ENCODE data around the gene FBXL15.
A peak's percentile ranks its signal among the peaks of the same experiment; 100 is the strongest.

FBXL15 gene

DNA sequence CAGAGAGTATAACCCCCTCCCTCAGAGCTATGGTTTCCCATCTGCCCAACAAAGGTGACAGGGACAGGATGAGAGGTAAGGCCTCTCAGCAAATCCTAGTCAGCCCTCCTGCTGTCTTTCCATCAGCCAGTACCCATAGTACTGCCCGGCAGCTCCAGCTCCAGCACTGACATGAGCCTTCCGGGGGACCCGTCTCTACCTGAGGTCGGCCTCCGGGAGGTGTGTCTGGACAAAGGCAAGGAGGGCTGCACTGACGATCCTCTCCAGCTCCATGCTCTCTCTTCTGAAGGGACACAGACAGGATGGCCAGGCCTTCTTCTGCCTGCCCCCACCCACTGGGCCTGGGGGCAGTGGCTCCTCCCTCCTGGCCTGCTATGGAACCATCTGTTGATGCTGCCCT lies 4.3 kb downstream of the FBXL15 start:
- H3K27ac Mint-ChIP-seq, result no peak overlapping the region
- H3K4me3 Mint-ChIP-seq, result no peak overlapping the region
- peaks cover 51% of the 10 kb centered on the region for H3K36me3 Mint-ChIP-seq (ENCODE audit: low read depth)
- peaks cover 47% of the 10 kb centered on the region for H3K4me1 Mint-ChIP-seq (ENCODE audit: low read depth)
- DNase-seq, result no peak
- H3K9me3 Mint-ChIP-seq, result no peaks in the 10 kb centered on the region
- no peaks in the 10 kb centered on the region for H3K27me3 Mint-ChIP-seq

DNA sequence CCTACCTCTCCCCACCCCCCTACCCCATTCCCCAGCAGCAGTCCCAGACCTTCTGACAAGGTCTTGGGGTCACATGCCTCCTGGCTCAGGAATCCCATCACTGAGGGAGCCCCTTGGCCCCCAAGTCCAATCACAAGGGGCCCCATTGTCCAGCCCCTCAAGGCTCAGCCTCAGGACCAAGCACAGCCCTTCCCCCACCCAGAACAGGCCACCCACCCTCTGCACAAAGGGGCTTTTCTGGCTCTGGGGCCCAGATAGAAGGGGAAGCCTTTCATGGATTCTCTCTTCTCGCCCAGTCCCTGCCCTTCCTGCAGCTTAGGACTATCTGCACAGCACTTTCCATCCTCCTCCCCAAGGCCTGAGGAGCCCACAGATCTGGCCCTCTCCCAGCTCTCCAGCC lies 4.8 kb downstream of the FBXL15 start:
- no peak overlapping the region for H3K4me3 Mint-ChIP-seq
- H3K9me3 Mint-ChIP-seq, result no peaks in the 10 kb centered on the region
- H3K4me1 Mint-ChIP-seq (ENCODE audit: low read depth), result peaks cover 42% of the 10 kb centered on the region
- no peaks in the 10 kb centered on the region for H3K27me3 Mint-ChIP-seq
- H3K36me3 Mint-ChIP-seq (ENCODE audit: low read depth), result peaks cover 52% of the 10 kb centered on the region
- no peak for DNase-seq
- H3K27ac Mint-ChIP-seq, result peak overlapping the region; percentile 38

DNA sequence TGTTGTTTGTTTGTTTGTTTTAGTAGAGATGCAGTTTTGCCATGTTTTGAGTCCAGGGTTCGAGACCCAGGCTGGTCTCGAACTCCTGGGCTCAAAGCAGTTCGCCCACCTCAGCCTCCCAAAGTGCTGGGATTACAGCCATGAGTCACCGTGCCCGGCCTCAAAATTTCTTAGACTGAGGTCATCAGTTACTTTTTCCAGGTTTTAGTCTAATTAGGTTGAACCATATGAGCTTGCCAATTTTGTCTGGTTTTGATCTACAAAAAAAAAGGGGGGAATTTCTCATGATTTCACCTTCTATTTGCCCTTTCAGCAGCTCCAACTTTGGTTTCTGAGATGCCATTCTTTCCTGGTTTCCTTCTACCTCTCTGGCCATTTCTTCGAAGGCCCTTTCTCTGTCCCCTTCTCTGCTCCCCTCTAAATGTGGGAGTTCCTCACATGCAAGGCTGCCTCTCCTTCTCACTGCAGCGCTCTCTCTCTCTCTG lies 6.2 kb downstream of the FBXL15 start:
- Mint-ChIP-seq H3K27ac (peak overlapping the region; percentile 62), H3K36me3 (ENCODE audit: low read depth) (peaks cover 54% of the 10 kb centered on the region), H3K27me3 (no peaks in the 10 kb centered on the region), H3K4me1 (ENCODE audit: low read depth) (peaks cover 43% of the 10 kb centered on the region), H3K9me3 (no peaks in the 10 kb centered on the region), H3K4me3 (no peak overlapping the region)
- no peak for DNase-seq

DNA sequence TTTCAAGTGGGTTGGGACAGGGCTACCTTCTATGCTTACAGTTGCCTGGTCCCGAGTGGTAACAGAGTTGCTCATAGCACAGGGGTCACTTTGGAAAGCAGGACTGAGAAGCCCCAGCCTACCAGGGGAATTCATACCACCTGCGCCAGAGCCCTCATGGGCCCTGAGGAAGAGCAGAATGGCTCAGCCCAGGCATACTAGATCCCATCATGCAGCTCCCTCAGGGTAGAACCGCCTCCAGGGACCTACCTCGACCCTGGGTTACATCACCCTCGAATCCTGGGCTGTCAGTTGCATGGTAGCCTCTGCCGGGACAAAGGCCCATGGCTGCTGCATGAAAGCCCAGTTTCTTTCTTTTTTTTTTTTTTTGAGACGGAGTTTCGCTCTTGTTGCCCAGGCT lies 8.8 kb downstream of the FBXL15 start:
- no peaks in the 10 kb centered on the region for H3K27me3 Mint-ChIP-seq
- no peak overlapping the region for H3K27ac Mint-ChIP-seq
- peaks cover 34% of the 10 kb centered on the region for H3K36me3 Mint-ChIP-seq (ENCODE audit: low read depth)
- no peak for DNase-seq
- peaks cover 42% of the 10 kb centered on the region for H3K4me1 Mint-ChIP-seq (ENCODE audit: low read depth)
- no peak overlapping the region for H3K4me3 Mint-ChIP-seq
- no peaks in the 10 kb centered on the region for H3K9me3 Mint-ChIP-seq

GRCh38 chr10:102431452-102432124 lies 11.0 kb downstream of the FBXL15 start:
- peak overlapping the region; percentile 94 for H3K4me3 Mint-ChIP-seq
- H3K9me3 Mint-ChIP-seq, result no peaks in the 10 kb centered on the region
- H3K27me3 Mint-ChIP-seq, result no peaks in the 10 kb centered on the region
- DNase-seq, result peak; percentile 47
- H3K4me1 Mint-ChIP-seq (ENCODE audit: low read depth), result peaks cover 52% of the 10 kb centered on the region
- H3K27ac Mint-ChIP-seq, result peak overlapping the region; percentile 97
- peaks cover 29% of the 10 kb centered on the region for H3K36me3 Mint-ChIP-seq (ENCODE audit: low read depth)

GRCh38 chr10:102432162-102432950 lies 11.7 kb downstream of the FBXL15 start, which contains the start of gene CUEDC2:
CUEDC2 (minus strand) TSS chr10:102432574; CDS start chr10:102425188, 7,386 bp downstream.
- H3K4me1 Mint-ChIP-seq (ENCODE audit: low read depth), result peaks cover 49% of the 10 kb centered on the region
- peak within 1 kb of the TSS; percentile 97 for H3K27ac Mint-ChIP-seq
- H3K4me3 Mint-ChIP-seq, result peak within 1 kb of the TSS; percentile 94
- peaks cover 29% of the 10 kb centered on the region for H3K36me3 Mint-ChIP-seq (ENCODE audit: low read depth)
- no peaks in the 10 kb centered on the region for H3K27me3 Mint-ChIP-seq
- H3K9me3 Mint-ChIP-seq, result no peaks in the 10 kb centered on the region
- DNase-seq, result peak; percentile 100

DNA sequence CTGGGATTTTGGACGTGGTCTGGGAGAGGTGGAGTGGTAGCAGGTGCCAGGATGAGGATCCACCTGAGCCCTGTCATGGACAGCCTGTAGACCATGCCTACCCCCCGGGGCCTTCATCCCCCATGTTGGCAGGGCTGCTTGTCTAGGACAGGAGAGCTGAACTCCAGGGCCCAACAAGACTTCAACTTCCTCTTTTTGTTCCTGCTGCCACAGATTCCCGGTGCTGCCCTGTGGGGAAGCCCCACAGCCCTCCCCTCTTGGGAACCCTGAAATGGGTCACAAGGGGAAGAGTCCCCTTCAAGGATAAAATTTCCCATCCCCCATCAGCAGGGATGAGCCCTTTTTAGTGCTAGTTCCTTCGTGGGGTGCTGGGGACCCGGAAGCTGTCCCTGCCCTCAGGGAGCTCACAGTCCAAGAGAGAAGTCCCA lies 13.0 kb downstream of the FBXL15 start:
- Mint-ChIP-seq H3K27ac (peak overlapping the region; percentile 97), H3K9me3 (no peaks in the 10 kb centered on the region), H3K4me1 (ENCODE audit: low read depth) (peaks cover 55% of the 10 kb centered on the region), H3K27me3 (no peaks in the 10 kb centered on the region), H3K36me3 (ENCODE audit: low read depth) (peaks cover 41% of the 10 kb centered on the region), H3K4me3 (peak overlapping the region; percentile 94)
- peak; percentile 56 for DNase-seq

DNA sequence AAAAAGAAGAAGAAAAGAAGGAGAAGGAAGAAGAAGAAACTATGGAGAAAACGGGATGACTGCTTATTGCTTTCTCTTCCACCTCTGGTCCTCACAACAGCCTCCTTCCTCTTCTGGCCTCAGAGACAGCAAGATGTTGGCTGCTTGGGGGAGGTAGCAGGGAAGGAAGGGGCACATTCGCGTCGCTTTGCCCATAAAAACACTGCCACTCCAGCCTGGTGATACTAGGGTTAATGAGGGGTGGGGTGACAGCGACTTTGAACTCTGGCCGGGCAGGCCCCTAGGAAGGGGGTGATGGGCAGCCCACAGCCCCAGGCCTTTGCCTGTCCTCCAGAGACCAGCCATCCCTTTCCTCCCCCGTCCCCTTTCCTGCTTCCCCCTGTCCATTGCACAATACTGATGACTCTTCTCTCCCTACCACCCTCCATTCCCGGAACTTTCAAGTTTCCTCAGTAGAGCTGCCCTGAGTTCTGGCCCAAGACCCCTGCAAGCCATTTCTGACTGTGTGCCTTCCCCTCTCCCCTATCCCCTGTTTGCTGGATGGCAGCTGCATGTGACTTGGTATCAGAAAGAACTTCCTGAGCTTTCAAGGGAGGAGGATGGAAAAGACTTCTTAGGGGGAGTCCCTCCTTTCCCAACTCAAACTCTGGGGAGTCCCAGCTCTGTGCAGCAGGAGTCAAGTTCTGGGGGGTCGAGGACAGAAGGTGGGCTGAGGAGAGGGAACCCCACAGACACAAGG lies 13.9 kb downstream of the FBXL15 start:
- Mint-ChIP-seq H3K36me3 (ENCODE audit: low read depth) (peaks cover 41% of the 10 kb centered on the region), H3K9me3 (no peaks in the 10 kb centered on the region), H3K4me3 (peak overlapping the region; percentile 79), H3K4me1 (ENCODE audit: low read depth) (peaks cover 55% of the 10 kb centered on the region), H3K27me3 (no peaks in the 10 kb centered on the region), H3K27ac (peak overlapping the region; percentile 93)
- no peak for DNase-seq

DNA sequence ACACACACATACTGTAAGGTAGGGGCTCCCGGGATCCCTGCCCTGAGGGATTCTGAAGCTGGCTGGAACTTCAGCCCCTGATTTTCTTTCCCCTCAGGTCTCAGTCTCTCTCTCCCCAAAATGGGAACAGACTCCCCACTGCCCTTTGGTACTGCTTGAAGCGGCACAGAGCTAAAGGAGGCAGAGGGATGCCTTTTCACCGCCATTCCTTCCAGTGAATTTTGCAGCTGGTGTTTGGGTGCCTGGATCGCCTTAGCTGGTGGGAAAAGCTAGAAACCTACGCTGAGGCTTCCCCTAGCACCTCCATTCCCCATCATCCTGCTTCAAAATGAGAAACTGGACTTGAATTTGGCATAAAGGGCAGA lies 14.5 kb downstream of the FBXL15 start:
- peaks cover 41% of the 10 kb centered on the region for H3K36me3 Mint-ChIP-seq (ENCODE audit: low read depth)
- H3K27me3 Mint-ChIP-seq, result no peaks in the 10 kb centered on the region
- peaks cover 55% of the 10 kb centered on the region for H3K4me1 Mint-ChIP-seq (ENCODE audit: low read depth)
- H3K4me3 Mint-ChIP-seq, result peak overlapping the region; percentile 79
- no peak for DNase-seq
- no peaks in the 10 kb centered on the region for H3K9me3 Mint-ChIP-seq
- H3K27ac Mint-ChIP-seq, result peak overlapping the region; percentile 93

- H3K36me3 Mint-ChIP-seq (ENCODE audit: low read depth), result peaks cover 38% of the 10 kb centered on the region
- H3K9me3 Mint-ChIP-seq, result no peaks in the 10 kb centered on the region
- H3K4me3 Mint-ChIP-seq, result peak overlapping the region; percentile 79
- no peaks in the 10 kb centered on the region for H3K27me3 Mint-ChIP-seq
- H3K27ac Mint-ChIP-seq, result peak overlapping the region; percentile 93
- peaks cover 55% of the 10 kb centered on the region for H3K4me1 Mint-ChIP-seq (ENCODE audit: low read depth)
- peak; percentile 68 for DNase-seq
These were observed 15.0 kb downstream of the FBXL15 start for GRCh38 chr10:102435529-102436233.

DNA sequence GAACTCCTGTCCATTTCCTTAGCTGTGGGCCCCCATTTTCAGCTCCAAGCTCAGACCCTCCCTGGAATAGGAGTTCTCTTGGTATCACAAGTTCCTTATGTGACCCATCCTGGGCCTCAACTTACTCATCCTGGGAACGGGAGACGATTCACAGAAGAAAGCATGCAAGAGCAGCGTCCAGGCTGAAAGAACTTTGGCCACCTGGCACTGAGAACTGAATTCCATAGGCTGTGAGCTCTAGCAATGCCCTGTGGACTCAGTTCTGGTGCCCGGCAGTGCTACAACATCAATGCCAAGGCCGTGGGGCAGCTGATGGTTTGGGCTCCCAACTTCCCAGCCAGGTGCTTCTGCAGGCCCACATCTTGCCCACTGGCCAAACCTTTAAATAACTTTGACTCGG lies 15.7 kb downstream of the FBXL15 start:
- peaks cover 36% of the 10 kb centered on the region for H3K36me3 Mint-ChIP-seq (ENCODE audit: low read depth)
- peaks cover 54% of the 10 kb centered on the region for H3K4me1 Mint-ChIP-seq (ENCODE audit: low read depth)
- no peak for DNase-seq
- H3K9me3 Mint-ChIP-seq, result no peaks in the 10 kb centered on the region
- H3K4me3 Mint-ChIP-seq, result peak overlapping the region; percentile 79
- peak overlapping the region; percentile 93 for H3K27ac Mint-ChIP-seq
- H3K27me3 Mint-ChIP-seq, result no peaks in the 10 kb centered on the region

GRCh38 chr10:102437515-102437914 lies 16.9 kb downstream of the FBXL15 start:
- H3K9me3 Mint-ChIP-seq, result no peaks in the 10 kb centered on the region
- H3K27ac Mint-ChIP-seq, result peak overlapping the region; percentile 93
- H3K27me3 Mint-ChIP-seq, result no peaks in the 10 kb centered on the region
- DNase-seq, result no peak
- H3K36me3 Mint-ChIP-seq (ENCODE audit: low read depth), result peaks cover 25% of the 10 kb centered on the region
- H3K4me3 Mint-ChIP-seq, result peak overlapping the region; percentile 79
- H3K4me1 Mint-ChIP-seq (ENCODE audit: low read depth), result peaks cover 51% of the 10 kb centered on the region

DNA sequence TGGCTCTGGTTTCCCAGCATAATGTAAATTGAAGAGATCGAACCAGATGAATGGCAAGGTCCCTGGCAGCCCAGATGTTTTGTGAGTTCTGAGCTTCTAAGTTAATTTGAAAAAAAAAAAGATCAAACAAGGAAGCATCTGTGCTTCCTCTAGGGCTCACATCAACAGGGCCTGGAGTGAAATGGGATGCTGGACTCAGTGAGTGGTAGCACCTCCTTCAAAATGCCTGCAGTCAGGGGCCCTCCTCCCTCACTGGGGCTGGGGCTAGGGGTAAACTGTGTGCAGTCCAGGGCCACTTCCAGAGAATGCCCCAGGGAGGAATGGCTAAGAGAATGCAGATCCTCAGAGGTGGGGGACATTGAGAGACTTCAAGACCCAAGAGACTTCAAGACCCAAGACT lies 17.7 kb downstream of the FBXL15 start:
- H3K4me3 Mint-ChIP-seq, result peak overlapping the region; percentile 52
- peaks cover 25% of the 10 kb centered on the region for H3K36me3 Mint-ChIP-seq (ENCODE audit: low read depth)
- H3K9me3 Mint-ChIP-seq, result no peaks in the 10 kb centered on the region
- H3K4me1 Mint-ChIP-seq (ENCODE audit: low read depth), result peaks cover 47% of the 10 kb centered on the region
- H3K27me3 Mint-ChIP-seq, result no peaks in the 10 kb centered on the region
- H3K27ac Mint-ChIP-seq, result peak overlapping the region; percentile 77
- DNase-seq, result no peak

DNA sequence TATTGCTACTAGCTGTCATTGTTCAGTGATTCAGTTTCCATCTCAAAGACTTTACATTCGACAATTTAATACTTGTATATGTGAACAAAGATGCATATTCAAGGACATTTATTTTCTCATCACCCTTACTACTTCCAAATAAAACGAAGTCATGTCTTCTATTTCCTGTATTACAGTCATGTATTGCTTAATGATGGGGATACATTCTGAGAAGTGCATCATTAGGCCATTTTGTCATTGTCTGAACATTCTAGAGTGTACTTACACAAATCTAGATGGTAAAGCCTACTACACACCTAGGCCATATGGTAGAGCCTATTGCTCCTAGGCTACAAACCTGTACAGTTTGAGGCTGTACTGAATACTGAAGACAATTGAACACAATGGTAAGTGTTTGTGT lies 24.2 kb downstream of the FBXL15 start:
- no peak for DNase-seq
- no peak overlapping the region for H3K27ac Mint-ChIP-seq
- H3K36me3 Mint-ChIP-seq (ENCODE audit: low read depth), result peaks cover 2% of the 10 kb centered on the region
- H3K4me1 Mint-ChIP-seq (ENCODE audit: low read depth), result peaks cover 11% of the 10 kb centered on the region
- no peaks in the 10 kb centered on the region for H3K9me3 Mint-ChIP-seq
- H3K4me3 Mint-ChIP-seq, result no peak overlapping the region
- H3K27me3 Mint-ChIP-seq, result no peaks in the 10 kb centered on the region

Measured in activated T-cell treated with anti-CD3 and anti-CD28 coated beads, Interleukin-2, amount 50 U/mL, for 24 hours (primary cell).